BJ (cell line): ENCODE results near the gene ADM5. TPM values are rescaled to one million over a fixed set of nuclear protein-coding genes. Genes with fewer than 3 reads are reported as not detected.

Experiments
- CTCF ChIA-PET: fragments of 350-600 bp; formaldehyde crosslinking; extraction: SDS; loops from one replicate; lab custom pipeline; 2021; ENCODE audit warnings: antibody characterized with exemption, inconsistent platforms; lab: Yijun Ruan, JAX
- POLR2A ChIA-PET: fragments of 300-600 bp; sonication (Branson Sonifier 250); formaldehyde crosslinking; extraction: SDS; loops from one replicate; lab custom pipeline; 2021; ENCODE audit warnings: antibody characterized with exemption; lab: Charles Lee
- DNase-seq: peaks from one replicate; pipeline ENCODE4 v3.0.0-alpha.2; 2011; ENCODE audit warnings: low read depth
- H3K27me3 ChIP-seq: 2 replicates; pipeline ENCODE4 v1.6.0; 2011; ENCODE audit warnings: low read length; ENCODE audit not compliant: control insufficient read depth, insufficient read depth
- H3K36me3 ChIP-seq: 2 replicates; pipeline ENCODE4 v1.5.1; 2011; ENCODE audit warnings: low read length; ENCODE audit not compliant: control insufficient read depth, insufficient read depth
- H3K4me3 ChIP-seq: 2 replicates; pipeline ENCODE4 v1.5.1; 2011; ENCODE audit warnings: low read depth, mild to moderate bottlenecking, control low read depth, low read length
- polyA plus RNA-seq: library from polyadenylated mRNA; depleted of rRNA; stranded (reverse); fragments of >200 nt; gene quantifications from 2 replicates; pipeline ENCODE4 v1.2.3, GENCODE V29; 2011
- TF ChIP-seq, protein P1 (sequence below): IDR thresholded peaks from 2 replicates; pipeline ENCODE4 v1.5.1; 2011; ENCODE audit warnings: low read depth, mild to moderate bottlenecking, control low read depth, inconsistent platforms, low read length, moderate library complexity; ENCODE audit not compliant: insufficient read depth

The ADM5 gene
- polyA plus RNA-seq, 1 experiment = 0.39 TPM

GRCh38 chr19:49677231-49677900 lies 12.0 kb upstream of the ADM5 start, which contains the start of gene PRMT1:
Gene PRMT1 (plus strand): TSS chr19:49677271. CDS start chr19:49677281, 10 bp downstream.
- TF ChIP-seq, protein P1, sequence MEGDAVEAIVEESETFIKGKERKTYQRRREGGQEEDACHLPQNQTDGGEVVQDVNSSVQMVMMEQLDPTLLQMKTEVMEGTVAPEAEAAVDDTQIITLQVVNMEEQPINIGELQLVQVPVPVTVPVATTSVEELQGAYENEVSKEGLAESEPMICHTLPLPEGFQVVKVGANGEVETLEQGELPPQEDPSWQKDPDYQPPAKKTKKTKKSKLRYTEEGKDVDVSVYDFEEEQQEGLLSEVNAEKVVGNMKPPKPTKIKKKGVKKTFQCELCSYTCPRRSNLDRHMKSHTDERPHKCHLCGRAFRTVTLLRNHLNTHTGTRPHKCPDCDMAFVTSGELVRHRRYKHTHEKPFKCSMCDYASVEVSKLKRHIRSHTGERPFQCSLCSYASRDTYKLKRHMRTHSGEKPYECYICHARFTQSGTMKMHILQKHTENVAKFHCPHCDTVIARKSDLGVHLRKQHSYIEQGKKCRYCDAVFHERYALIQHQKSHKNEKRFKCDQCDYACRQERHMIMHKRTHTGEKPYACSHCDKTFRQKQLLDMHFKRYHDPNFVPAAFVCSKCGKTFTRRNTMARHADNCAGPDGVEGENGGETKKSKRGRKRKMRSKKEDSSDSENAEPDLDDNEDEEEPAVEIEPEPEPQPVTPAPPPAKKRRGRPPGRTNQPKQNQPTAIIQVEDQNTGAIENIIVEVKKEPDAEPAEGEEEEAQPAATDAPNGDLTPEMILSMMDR = no peak
- POLR2A ChIA-PET = interaction anchor here (0.6 to 1.3 kb wide), 3 partner anchors 37 to 224 kb away, joined by 3 to 9 read pairs (median 4); partner anchors contain the start of genes ALDH16A1 and RRAS
- no peak for DNase-seq

GRCh38 chr19:49677901-49678674 lies 11.3 kb upstream of the ADM5 start:
- TF ChIP-seq, protein P1 = peak; percentile 69
- ChIA-PET POLR2A (no interaction called here), CTCF (interaction anchor here (0.6 to 5.0 kb wide), 17 partner anchors 8 to 175 kb away, joined by 3 to 41 read pairs (median 4); partner anchors contain the start of genes ADM5, BCL2L12, CPT1C and IRF3)
- Histone ChIP-seq H3K4me3 (peak overlapping the region; percentile 93), H3K36me3 (peaks cover 8% of the 10 kb centered on the region), H3K27me3 (no peaks in the 10 kb centered on the region)
- DNase-seq = no peak

More at GRCh38 chr19:49677231-49677900, 12.0 kb upstream of the ADM5 start, which contains the start of gene PRMT1:
- Histone ChIP-seq H3K36me3 (peaks cover 7% of the 10 kb centered on the region), H3K4me3 (peak within 1 kb of the TSS; percentile 93), H3K27me3 (no peaks in the 10 kb centered on the region)
- CTCF ChIA-PET = interaction anchor here (0.9 to 5.0 kb wide), 12 partner anchors 8 to 174 kb away, joined by 3 to 41 read pairs (median 4); partner anchors contain the start of genes ADM5, BCL2L12, CPT1C and IRF3

DNA sequence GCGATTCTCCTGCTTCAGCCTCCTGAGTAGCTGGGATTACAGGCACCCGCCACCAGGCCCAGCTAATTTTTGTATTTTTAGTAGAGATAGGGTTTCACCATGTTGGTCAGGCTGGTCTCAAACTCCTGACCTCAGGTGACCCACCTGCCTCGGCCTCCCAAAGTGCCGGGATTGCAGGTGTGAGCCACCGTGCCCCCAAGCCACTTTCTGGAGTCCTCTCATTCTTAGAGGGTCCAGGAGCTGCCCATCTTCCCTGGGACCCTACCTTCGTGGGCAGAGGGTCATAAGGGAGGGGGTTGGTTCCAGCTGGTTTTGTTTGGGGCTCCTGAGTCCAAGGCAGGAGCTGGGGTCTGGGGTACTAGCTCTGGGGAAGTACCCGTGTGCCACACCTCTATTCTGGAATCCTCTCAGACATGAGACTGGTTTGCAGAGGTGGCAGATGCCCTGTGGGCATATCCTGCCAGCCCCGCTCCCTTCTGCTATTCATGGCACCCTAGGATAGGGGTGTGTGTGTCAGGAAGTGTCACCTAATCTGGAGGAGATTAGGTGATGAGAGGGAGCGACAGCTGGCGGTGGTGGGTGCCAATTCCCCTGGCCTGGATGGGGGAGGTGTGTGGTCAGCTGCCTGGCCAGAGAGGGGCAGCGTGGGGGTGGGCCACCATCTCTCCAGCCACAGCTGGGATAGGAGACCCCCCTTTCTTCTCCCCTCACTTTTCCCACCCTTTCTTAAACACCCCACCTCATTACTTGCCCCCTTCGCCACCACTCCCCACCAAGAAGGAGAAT lies 10.2 kb upstream of the ADM5 start:
- ChIA-PET CTCF (interaction anchor here (0.6 to 5.0 kb wide), 9 partner anchors 10 to 132 kb away, joined by 3 to 41 read pairs (median 4); partner anchors contain the start of genes ADM5 and CPT1C), POLR2A (no interaction called here)
- DNase-seq = no peak
- TF ChIP-seq, protein P1 = no peak
- no peaks in the 10 kb centered on the region for H3K27me3 ChIP-seq
- H3K36me3 ChIP-seq = peaks cover 13% of the 10 kb centered on the region
- H3K4me3 ChIP-seq = no peak overlapping the region

DNA sequence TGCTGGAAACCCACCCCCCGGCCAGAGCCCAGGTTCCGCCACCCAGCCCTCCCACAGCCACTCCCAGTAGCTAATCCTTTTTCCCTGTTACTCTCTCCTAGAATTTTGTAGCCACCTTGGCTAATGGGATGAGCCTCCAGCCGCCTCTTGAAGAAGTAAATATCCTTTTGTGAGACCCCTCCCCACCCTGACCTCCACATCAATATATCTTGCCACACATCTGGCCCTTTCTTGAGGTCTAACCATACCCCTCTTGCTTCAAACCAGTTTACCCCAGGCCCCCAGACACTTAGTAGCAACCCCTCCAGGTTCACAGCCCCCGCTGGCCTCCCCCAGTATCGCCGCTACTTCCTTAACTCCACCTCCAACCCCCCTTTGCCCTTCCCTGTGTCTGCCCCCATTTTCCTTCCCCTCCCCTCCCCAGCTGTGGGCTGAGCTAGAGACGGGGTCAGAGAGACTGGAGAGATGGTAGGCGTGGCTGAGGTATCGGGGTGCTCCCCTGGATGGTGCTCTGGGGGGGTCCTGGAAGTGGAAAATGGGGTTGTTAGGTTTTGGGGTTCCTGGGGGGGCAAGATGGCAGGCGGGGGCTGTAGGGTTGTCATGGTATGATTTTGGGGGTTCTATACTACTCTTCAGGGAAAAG lies 9.5 kb upstream of the ADM5 start:
- TF ChIP-seq, protein P1 = no peak
- POLR2A ChIA-PET = no interaction called here
- CTCF ChIA-PET = interaction anchor here (0.6 to 5.0 kb wide), 7 partner anchors 9 to 130 kb away, joined by 3 to 41 read pairs (median 4); partner anchors contain the start of genes ADM5 and CPT1C
- Histone ChIP-seq H3K36me3 (peaks cover 18% of the 10 kb centered on the region), H3K27me3 (no peaks in the 10 kb centered on the region), H3K4me3 (no peak overlapping the region)
- no peak for DNase-seq
